ENCODE results near the gene STX17.
"Not testable (repeated sequence)": the region's sequence is repeated elsewhere in the genome, so short reads cannot be mapped to it uniquely, and the experiment has no call there.

Gene STX17

DNA sequence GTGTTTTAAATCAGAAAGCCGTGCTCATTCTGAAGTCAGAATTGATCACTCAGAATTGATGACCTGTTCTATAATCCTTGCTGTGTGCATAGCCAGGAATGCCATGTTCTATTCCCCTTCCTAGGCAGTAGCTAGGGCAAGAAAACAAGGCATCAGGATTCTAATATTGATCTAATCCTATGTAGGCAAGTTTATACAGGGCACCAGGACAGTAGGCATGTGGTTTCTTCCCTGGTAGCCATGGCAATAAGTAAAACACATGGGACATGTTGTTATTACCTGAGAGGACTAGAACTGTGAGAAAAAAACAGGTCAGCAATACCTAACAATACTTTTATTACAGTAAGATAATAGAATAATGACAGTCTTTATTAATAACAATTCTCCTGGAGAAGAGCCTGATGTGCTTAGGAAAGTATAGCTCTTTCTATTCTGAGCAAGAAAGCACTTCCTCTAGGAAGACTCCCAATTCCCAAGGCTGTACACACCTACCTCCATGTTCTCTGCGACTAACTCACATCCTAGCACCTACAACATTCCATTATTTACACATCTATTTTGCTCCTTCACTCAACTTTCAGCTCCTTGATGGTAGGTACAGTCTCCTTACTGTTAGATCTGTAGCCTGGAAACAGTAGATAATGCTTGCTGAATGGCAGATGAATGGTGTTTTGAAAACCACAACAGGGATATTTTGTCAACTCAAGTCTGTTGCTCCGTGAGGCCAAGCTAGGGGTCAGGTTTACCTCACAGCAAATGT is 70.8 kb downstream of the STX17 start:
- DNase-seq: no peak

DNA sequence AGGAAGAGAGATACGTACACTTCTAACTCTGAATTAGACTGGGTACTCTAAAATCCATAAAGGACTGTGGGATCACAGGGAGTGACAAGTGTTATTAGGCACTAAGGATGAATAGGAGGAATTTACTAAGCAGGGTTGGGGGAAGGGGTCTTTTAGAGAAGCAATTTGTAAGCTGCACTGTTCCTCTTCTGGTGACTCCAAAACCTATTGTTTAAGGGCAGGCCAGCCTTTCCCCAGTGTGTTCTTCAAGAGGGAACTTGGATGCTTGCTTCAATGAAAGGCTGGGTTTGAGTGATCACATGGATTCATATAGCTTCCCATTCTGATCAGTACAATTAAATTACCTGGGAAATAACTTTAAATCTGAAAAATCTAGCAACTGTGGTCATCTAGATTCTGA is 71.8 kb downstream of the STX17 start:
- no peak for DNase-seq

DNA sequence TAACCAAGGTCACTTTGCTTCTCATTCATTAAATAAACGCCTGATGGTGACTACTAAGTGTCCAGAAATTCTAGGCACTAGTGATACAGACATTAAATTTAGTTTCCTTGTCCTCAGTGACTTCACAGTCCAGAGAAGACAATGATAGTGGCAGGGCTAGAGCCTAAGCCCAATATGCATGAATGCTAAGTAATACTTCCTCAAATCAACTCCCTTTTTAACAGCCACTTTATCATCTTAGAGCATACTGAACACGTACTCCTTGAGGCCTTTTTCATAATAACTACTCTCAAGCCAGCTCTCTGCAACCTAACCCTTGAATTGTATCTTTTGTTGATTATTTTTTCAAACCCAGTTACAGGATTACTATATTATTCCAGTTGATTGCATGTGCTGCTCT is 74.1 kb downstream of the STX17 start:
- DNase-seq: no peak

DNA sequence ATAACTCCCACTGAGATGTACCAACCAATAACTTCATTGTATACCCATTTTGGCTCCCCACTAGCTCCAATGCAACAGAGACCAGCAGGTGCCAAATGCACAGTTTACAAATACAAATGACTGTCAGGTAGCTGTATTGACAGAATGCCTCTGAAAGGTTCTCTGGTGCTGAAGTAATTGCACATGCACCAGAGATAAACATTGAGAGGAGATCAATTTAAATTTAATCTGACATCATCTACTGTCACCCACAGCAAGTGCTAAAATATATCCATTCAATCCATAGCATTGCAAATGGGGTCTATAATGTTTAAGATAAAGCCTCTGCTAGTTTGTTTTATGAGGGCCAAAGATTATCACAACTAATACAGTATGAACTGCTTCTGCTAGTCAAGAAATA is 80.2 kb downstream of the STX17 start:
- DNase-seq: peak; percentile 1 to 5

DNA sequence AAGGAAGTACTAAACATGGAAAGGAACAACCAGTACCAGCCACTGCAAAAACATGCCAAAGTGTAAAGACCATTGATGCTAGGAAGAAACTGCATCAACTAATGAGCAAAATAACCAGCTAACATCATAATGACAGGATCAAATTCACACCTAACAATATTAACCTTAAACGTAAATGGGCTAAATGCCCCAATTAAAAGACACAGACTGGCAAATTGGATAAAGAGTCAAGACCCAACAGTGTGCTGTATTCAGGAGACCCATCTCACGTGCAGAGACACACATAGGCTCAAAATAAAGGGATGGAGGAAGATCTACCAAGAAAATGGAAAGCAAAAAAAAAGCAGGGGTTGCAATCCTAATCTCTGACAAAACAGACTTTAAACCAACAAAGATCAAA is 84.1 kb downstream of the STX17 start:
- DNase-seq: not testable (repeated sequence)

DNA sequence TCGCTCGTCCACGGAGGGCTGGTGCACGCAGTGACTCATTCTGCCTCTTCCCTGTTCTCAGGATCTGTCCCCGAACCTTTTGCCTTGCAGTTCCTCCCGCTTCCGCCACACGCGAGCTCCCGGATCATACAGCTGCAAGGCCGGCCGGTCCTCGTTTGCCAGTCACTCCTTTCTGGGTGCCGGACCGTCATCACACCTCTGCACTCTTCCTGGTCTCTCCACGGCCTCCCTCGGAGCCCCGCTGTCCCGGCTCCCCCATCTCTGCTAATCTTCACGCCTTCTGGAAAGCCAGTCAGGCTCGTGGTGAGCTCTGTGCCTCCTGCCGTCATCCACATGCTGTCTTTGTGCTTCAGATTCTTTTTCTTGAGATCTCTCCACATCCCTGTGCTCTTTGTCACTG is 91.8 kb downstream of the STX17 start:
- no peak for DNase-seq

DNA sequence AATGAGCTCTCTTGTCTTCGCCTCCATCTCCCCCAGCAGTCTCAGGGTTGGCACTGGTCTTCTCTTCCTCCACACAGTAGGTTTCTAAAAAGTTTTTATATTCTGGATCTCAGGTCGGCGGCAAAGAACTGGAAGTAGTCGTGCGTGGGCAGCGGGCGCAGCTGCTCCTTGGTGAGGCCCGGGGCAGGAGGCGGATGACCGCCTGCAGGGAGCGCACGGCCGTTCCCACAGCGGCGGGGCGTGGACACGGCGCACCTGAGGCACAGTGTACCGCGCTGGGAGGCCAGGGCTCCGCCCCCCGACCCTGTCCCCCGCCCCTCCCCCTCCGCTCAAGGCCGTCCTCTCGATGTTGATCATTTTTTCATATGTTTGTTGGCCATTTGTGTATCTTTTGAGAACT is 92.4 kb downstream of the STX17 start:
- DNase-seq: no peak

DNA sequence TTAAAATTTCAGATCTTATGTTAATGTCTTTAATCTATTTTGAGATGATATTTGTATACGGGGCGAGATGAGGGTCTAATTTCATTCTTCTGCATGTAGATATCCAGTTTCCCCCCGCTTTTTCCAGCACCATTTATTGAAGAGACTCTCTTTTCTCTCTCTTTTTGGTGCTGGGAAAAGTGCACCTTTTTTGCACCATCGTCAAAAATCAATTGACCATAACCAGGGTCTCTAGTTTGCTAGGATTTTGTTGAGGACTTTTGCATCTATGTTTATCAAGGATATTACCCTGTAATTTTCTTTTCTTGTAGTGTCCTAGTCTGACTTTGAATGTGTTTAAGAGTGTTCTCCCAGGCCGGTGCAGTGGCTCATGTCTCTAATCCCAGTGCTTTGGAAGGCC is 93.3 kb downstream of the STX17 start:
- no peak for DNase-seq

DNA sequence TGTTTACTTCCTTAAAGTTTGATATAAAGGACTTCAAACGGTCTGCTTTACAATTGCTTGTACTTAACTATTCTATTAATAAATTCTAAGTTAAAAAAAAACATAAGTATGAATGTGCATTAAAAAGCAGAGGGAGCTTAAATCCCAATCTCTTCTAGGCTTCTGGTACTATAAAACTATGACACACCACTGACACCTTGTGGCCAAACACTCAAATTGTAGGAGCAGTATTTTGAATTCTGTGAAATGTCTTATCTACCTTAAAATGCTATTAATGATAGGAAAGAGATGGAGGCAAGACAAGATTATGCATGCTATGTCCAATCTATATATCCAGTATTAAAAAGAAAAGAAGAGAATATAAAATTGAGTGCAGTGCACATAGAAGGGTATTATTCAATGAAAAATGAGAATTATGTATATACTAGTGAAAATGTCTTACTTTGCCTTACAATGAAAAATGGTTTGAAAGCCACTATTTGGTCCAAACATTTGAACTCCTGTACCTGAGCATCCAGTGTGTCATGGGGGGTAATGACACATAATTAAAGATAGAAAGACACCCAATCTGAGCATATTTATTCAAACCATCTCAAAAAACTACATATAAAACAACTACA is 104.7 kb downstream of the STX17 start:
- DNase-seq: peak; percentile 1 to 14

DNA sequence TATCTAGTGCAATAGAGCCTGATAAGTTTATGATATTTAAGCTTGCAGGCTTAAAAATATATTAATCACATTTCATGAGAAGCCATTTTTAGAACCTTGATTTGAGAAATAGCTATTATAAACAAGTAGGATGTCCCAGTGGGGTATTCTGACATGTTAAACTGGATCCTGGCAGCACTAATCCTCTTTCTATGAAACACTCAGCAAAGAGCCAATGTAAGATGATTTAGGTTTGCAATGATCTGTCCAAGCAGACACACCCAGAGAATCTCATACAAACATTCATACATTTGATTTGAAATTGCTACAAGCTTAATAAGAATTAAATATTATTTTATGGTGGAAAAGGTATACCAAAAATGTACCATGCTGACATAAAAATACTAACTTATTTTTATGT is 105.8 kb downstream of the STX17 start:
- DNase-seq: no peak

DNA sequence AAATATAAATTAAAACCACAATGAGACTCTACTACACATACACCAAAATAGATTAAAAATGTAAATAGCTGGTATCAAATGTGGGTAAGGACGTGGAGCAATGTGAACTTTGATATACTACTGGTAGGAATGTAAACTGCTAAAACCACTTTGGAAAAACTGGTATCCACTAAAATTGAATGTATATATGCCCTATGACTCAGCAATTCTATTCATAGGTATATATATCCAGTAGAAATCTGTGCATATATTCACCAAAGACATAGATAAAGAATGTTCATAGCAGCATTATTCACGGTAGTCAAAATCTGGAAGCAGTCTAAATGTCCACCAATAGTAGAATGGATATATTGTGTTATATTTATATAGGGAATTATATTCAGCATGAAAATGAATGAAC is 107.1 kb downstream of the STX17 start:
- DNase-seq: no peak

DNA sequence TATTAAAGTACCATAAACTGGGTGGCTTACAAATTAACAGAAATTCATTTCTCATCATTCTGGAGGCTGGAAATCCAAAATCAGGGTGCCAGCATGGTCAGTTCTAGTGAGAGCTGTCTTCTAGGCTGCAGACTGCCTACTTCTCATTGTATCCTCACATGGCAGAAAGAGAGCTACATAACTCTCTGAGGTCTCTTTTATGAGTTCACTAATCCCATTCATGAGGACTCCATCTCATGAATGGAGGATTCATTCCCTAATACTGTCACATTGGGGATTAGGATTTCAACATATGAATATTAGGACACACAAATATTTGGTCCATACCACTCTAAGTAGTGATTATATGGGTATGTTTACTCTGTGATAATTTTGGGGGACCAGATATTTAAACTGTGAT is 108.4 kb downstream of the STX17 start:
- DNase-seq: no peak

DNA sequence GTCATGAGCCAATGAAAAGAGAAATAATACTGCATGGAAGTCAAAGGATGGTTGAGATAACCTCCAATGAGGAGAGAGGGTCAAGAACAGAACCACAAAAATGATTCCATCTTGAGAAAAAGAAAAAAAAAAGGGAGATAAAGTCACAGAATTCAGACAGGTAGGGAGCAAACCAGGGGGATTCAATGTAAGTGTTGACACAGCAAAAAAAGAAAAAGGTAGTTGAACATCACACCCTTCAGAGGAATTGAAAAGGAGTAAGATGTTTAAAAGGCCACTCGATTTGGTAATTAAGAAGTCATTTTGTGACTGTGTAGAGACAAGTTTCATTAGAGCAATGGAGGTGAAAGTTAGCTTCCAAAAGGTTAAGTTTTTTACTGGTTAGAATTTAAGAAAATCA is 113.1 kb downstream of the STX17 start:
- no peak for DNase-seq
